ENCODE data around the gene HDDC2.

Gene HDDC2

DNA sequence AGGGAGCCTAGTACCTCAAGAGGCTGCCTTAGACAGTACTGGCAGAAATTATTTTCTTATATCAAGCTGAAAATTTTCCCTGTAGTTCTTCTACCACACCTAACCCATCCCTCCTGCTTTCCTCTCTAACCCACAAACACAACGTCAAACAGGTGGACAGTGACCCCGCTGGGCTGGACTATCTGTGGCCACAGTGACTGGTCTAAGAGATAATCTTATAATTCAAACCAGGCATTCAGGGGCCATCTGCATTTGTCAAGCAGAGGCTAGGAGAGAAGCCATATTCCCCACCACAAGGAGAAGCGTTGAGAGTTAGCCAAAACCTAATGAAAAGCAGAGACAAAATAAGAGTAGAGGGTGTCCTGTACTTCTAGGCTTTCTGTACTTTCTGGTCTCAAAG is 8.2 kb downstream of the HDDC2 start:
- no peak for DNase-seq (ENCODE audit: low read depth in 1 of 2, low spot score in 1 of 2)
- Histone ChIP-seq H3K4me3 (replicated peaks; ENCODE audit: insufficient read depth, low read length) (no peak overlapping the region), H3K27me3 (ENCODE audit: insufficient read depth, poor library complexity, severe bottlenecking) (no peaks in the 10 kb centered on the region), H3K27ac (replicated peaks) (no peak overlapping the region)
- TF ChIP-seq CTCF (IDR thresholded peaks at IDR 0.05; ENCODE audit: insufficient read depth, low read length) (no peak), GABPA (IDR thresholded peaks at IDR 0.05; ENCODE audit: low read depth) (no peak), REST (IDR thresholded peaks at IDR 0.05; ENCODE audit: insufficient replicate concordance, low read depth) (no peak), SPI1 (IDR thresholded peaks at IDR 0.05; ENCODE audit: borderline replicate concordance, low read depth) (no peak), POLR2AphosphoS5 (IDR thresholded peaks at IDR 0.05; ENCODE audit: low read depth) (no peak)

GRCh38 chr6:125287718-125288117 is 14.0 kb downstream of the HDDC2 start:
- H3K27me3 ChIP-seq (ENCODE audit: insufficient read depth, poor library complexity, severe bottlenecking) = no peaks in the 10 kb centered on the region
- H3K27ac ChIP-seq (replicated peaks) = no peak overlapping the region
- DNase-seq (ENCODE audit: low read depth in 1 of 2, low spot score in 1 of 2) = no peak
- TF ChIP-seq POLR2AphosphoS5 (IDR thresholded peaks at IDR 0.05; ENCODE audit: low read depth) (no peak), GABPA (IDR thresholded peaks at IDR 0.05; ENCODE audit: low read depth) (no peak), SPI1 (IDR thresholded peaks at IDR 0.05; ENCODE audit: borderline replicate concordance, low read depth) (no peak), REST (IDR thresholded peaks at IDR 0.05; ENCODE audit: insufficient replicate concordance, low read depth) (no peak), CTCF (IDR thresholded peaks at IDR 0.05; ENCODE audit: insufficient read depth, low read length) (no peak)
- no peak overlapping the region for H3K4me3 ChIP-seq (replicated peaks; ENCODE audit: insufficient read depth, low read length)

GRCh38 chr6:125285936-125286335 is 15.8 kb downstream of the HDDC2 start:
- H3K27me3 ChIP-seq (ENCODE audit: insufficient read depth, poor library complexity, severe bottlenecking) = no peaks in the 10 kb centered on the region
- no peak for DNase-seq (ENCODE audit: low read depth in 1 of 2, low spot score in 1 of 2)
- TF ChIP-seq REST (IDR thresholded peaks at IDR 0.05; ENCODE audit: insufficient replicate concordance, low read depth) (no peak), SPI1 (IDR thresholded peaks at IDR 0.05; ENCODE audit: borderline replicate concordance, low read depth) (no peak), CTCF (IDR thresholded peaks at IDR 0.05; ENCODE audit: insufficient read depth, low read length) (no peak), POLR2AphosphoS5 (IDR thresholded peaks at IDR 0.05; ENCODE audit: low read depth) (no peak)
- H3K27ac ChIP-seq (replicated peaks) = no peak overlapping the region
- H3K4me3 ChIP-seq (replicated peaks; ENCODE audit: insufficient read depth, low read length) = no peak overlapping the region
